ENCODE measurements around the gene RPS19BP1.

The RPS19BP1 gene

GRCh38 chr22:39489094-39490068 is 43.2 kb downstream of the RPS19BP1 start:
- Histone ChIP-seq H4K20me1 (no peaks in the 10 kb centered on the region), H3K4me1 (peaks cover 24 to 45% (median 30%) of the 10 kb centered on the region in 10 experiments), H3K9ac (peak overlapping the region in 4 of 11 experiments; percentile 10 to 36 (median 19); a peak in 3 of 22 replicates), H3K4me2 (peak overlapping the region; percentile 49 to 85 (median 71)), H3K4me3 (peak overlapping the region in 3 of 10 experiments; percentile 23 to 50 (median 46); a peak in 4 of 20 replicates), H3K27ac (peak overlapping the region in 6 of 11 experiments; percentile 29 to 56 (median 42); a peak in 10 of 22 replicates), H3K27me3 (no peaks in the 10 kb centered on the region), H3K36me3 (peaks cover 0 to 10% (median 0%) of the 10 kb centered on the region in 11 experiments; a peak in 7 of 22 replicates), H3K9me3 (replicated peaks in 1 of 11) (no peaks in the 10 kb centered on the region)
- TF ChIP-seq Cebpa-rat (IDR thresholded peaks at IDR 0.05) = no peak

- no peak overlapping the region for H3K4me2 ChIP-seq
- H3K4me3 ChIP-seq = no peak overlapping the region
- peaks cover 0 to 10% (median 0%) of the 10 kb centered on the region in 11 experiments; a peak in 7 of 22 replicates for H3K36me3 ChIP-seq
- no peaks in the 10 kb centered on the region for H3K27me3 ChIP-seq
- H3K27ac ChIP-seq = no peak overlapping the region
- TF ChIP-seq Cebpa-rat (IDR thresholded peaks at IDR 0.05) = no peak
- H3K9me3 ChIP-seq (replicated peaks in 1 of 11) = no peaks in the 10 kb centered on the region
- no peak overlapping the region for H3K9ac ChIP-seq
- peaks cover 21 to 38% (median 25%) of the 10 kb centered on the region in 10 experiments for H3K4me1 ChIP-seq
- no peaks in the 10 kb centered on the region for H4K20me1 ChIP-seq
These were observed 43.9 kb downstream of the RPS19BP1 start for GRCh38 chr22:39488563-39489083.

- Histone ChIP-seq H3K27me3 (no peaks in the 10 kb centered on the region), H3K4me1 (peaks cover 17 to 37% (median 26%) of the 10 kb centered on the region in 10 experiments), H3K9ac (no peak overlapping the region), H4K20me1 (no peaks in the 10 kb centered on the region), H3K4me2 (no peak overlapping the region), H3K9me3 (replicated peaks in 1 of 11) (no peaks in the 10 kb centered on the region), H3K4me3 (no peak overlapping the region), H3K36me3 (peaks cover 0 to 10% (median 0%) of the 10 kb centered on the region in 11 experiments; a peak in 7 of 22 replicates), H3K27ac (no peak overlapping the region)
- no peak for TF ChIP-seq Cebpa-rat (IDR thresholded peaks at IDR 0.05)
These were observed 44.6 kb downstream of the RPS19BP1 start for GRCh38 chr22:39487826-39488520.

- Histone ChIP-seq H4K20me1 (no peaks in the 10 kb centered on the region), H3K4me1 (peaks cover 11 to 33% (median 24%) of the 10 kb centered on the region in 10 experiments), H3K27ac (no peak overlapping the region), H3K4me2 (no peak overlapping the region), H3K36me3 (peaks cover 0 to 10% (median 0%) of the 10 kb centered on the region in 11 experiments; a peak in 7 of 22 replicates), H3K9ac (no peak overlapping the region), H3K4me3 (no peak overlapping the region), H3K27me3 (no peaks in the 10 kb centered on the region), H3K9me3 (replicated peaks in 1 of 11) (no peaks in the 10 kb centered on the region)
- TF ChIP-seq Cebpa-rat (IDR thresholded peaks at IDR 0.05) = no peak
These were observed 45.4 kb downstream of the RPS19BP1 start for GRCh38 chr22:39486951-39487825.

- H3K27me3 ChIP-seq = no peaks in the 10 kb centered on the region
- no peak overlapping the region for H3K4me3 ChIP-seq
- peaks cover 0 to 16% (median 0%) of the 10 kb centered on the region in 11 experiments; a peak in 6 of 22 replicates for H4K20me1 ChIP-seq
- H3K36me3 ChIP-seq = peaks cover 0 to 2% (median 0%) of the 10 kb centered on the region in 11 experiments; a peak in 3 of 22 replicates
- TF ChIP-seq Cebpa-rat (IDR thresholded peaks at IDR 0.05) = no peak
- no peak overlapping the region for H3K27ac ChIP-seq
- H3K9me3 ChIP-seq (replicated peaks in 1 of 11) = no peaks in the 10 kb centered on the region
- no peak overlapping the region for H3K9ac ChIP-seq
- peak overlapping the region in 1 of 11 experiments; percentile 7; a peak in 1 of 22 replicates for H3K4me2 ChIP-seq
- peaks cover 0 to 6% (median 0%) of the 10 kb centered on the region in 10 experiments; a peak in 2 of 20 replicates for H3K4me1 ChIP-seq
These were observed 49.8 kb downstream of the RPS19BP1 start for GRCh38 chr22:39482768-39483167.

- Histone ChIP-seq H4K20me1 (peaks cover 0 to 21% (median 0%) of the 10 kb centered on the region in 11 experiments; a peak in 6 of 22 replicates), H3K36me3 (no peaks in the 10 kb centered on the region; a peak in 1 of 22 replicates), H3K4me3 (no peak overlapping the region), H3K27me3 (no peaks in the 10 kb centered on the region), H3K4me1 (peaks cover 0 to 6% (median 0%) of the 10 kb centered on the region in 10 experiments; a peak in 2 of 20 replicates), H3K9me3 (replicated peaks in 1 of 11) (no peaks in the 10 kb centered on the region), H3K4me2 (no peak overlapping the region), H3K9ac (no peak overlapping the region), H3K27ac (no peak overlapping the region)
- no peak for TF ChIP-seq Cebpa-rat (IDR thresholded peaks at IDR 0.05)
These were observed 51.0 kb downstream of the RPS19BP1 start for GRCh38 chr22:39481595-39481994.

GRCh38 chr22:39481054-39481453 is 51.5 kb downstream of the RPS19BP1 start:
- Histone ChIP-seq H3K36me3 (no peaks in the 10 kb centered on the region; a peak in 1 of 22 replicates), H3K9ac (no peak overlapping the region), H4K20me1 (peaks cover 0 to 21% (median 0%) of the 10 kb centered on the region in 11 experiments; a peak in 6 of 22 replicates)

GRCh38 chr22:39480557-39480956 is 52.0 kb downstream of the RPS19BP1 start:
- Histone ChIP-seq H3K4me3 (no peak overlapping the region), H3K36me3 (no peaks in the 10 kb centered on the region; a peak in 1 of 22 replicates), H3K27me3 (no peaks in the 10 kb centered on the region), H3K4me2 (no peak overlapping the region), H4K20me1 (peaks cover 0 to 21% (median 0%) of the 10 kb centered on the region in 11 experiments; a peak in 6 of 22 replicates), H3K9me3 (replicated peaks in 1 of 11) (no peaks in the 10 kb centered on the region), H3K9ac (no peak overlapping the region), H3K4me1 (peaks cover 0 to 10% (median 3%) of the 10 kb centered on the region in 10 experiments; a peak in 6 of 20 replicates), H3K27ac (no peak overlapping the region)
- no peak for TF ChIP-seq Cebpa-rat (IDR thresholded peaks at IDR 0.05)

More at GRCh38 chr22:39481054-39481453, 51.5 kb downstream of the RPS19BP1 start:
- Histone ChIP-seq H3K9me3 (replicated peaks in 1 of 11) (no peaks in the 10 kb centered on the region), H3K27me3 (no peaks in the 10 kb centered on the region), H3K4me3 (no peak overlapping the region), H3K4me1 (peaks cover 0 to 8% (median 2%) of the 10 kb centered on the region in 10 experiments; a peak in 5 of 20 replicates), H3K27ac (no peak overlapping the region), H3K4me2 (no peak overlapping the region)
- TF ChIP-seq Cebpa-rat (IDR thresholded peaks at IDR 0.05) = no peak

All from BLaER1 treated with 17β-estradiol and CSF1 and Interleukin-3, amounts not matched to agents 10 nM and 100 nM (cell line).